ENCODE measurements around the gene BNIP5. TPM values are rescaled to one million over a fixed set of nuclear protein-coding genes. Genes with fewer than 3 reads are reported as not detected.

The BNIP5 gene
- total and polyA plus RNA-seq, 5 donors from 2014 or later = not detected

GRCh38 chr6:36324191-36324590, 12.5 kb downstream of the BNIP5 start:
- no peak overlapping the region for H3K4me3 ChIP-seq (ENCODE audit: low read depth, low read length)
- Mint-ChIP-seq H3K27ac (no peak overlapping the region), H3K27me3 (peaks cover 4% of the 10 kb centered on the region), H3K4me3 (no peak overlapping the region), H3K4me1 (no peaks in the 10 kb centered on the region), H3K36me3 (no peaks in the 10 kb centered on the region), H3K9me3 (no peaks in the 10 kb centered on the region)
- H3K36me3 ChIP-seq (ENCODE audit: control insufficient read depth, insufficient read depth, low read length) = no peaks in the 10 kb centered on the region
- no peaks in the 10 kb centered on the region for H3K4me1 ChIP-seq (ENCODE audit: control insufficient read depth, insufficient read depth, low read length, poor library complexity, severe bottlenecking)
- no peak overlapping the region for H3K27ac ChIP-seq (ENCODE audit: insufficient read depth, low read length, poor library complexity, severe bottlenecking)
- no peak for DNase-seq
- no peaks in the 10 kb centered on the region for H3K27me3 ChIP-seq (ENCODE audit: control insufficient read depth, insufficient read depth, low read length)
- ATAC-seq (ENCODE audit: low read depth in 2 of 2) = no peak
- no peaks in the 10 kb centered on the region for H3K9me3 ChIP-seq (ENCODE audit: control insufficient read depth in 2 of 2, low read length in 2 of 2)

DNA sequence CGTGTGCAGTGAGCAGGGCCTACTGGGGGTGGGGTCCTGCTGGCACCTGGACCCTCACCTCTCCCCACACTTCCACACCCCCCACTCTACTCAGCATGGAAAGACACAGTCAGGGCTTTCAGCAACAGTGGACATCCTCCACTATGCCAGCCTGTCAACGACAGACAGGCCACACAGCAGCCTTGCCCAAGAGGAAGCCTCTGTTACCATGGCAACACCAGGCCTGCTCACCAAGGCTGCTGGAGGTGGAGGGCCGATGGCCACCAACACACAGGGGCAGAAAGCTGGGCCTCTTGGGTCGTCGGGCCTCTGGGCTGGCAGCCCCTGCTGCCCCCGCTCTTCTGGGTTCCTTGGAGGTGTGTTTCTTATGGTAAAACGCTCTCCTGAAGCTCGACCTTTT, 13.6 kb downstream of the BNIP5 start:
- no peaks in the 10 kb centered on the region for H3K4me1 Mint-ChIP-seq
- Histone ChIP-seq H3K9me3 (ENCODE audit: control insufficient read depth in 2 of 2, low read length in 2 of 2) (no peaks in the 10 kb centered on the region), H3K4me3 (ENCODE audit: low read depth, low read length) (no peak overlapping the region), H3K4me1 (ENCODE audit: control insufficient read depth, insufficient read depth, low read length, poor library complexity, severe bottlenecking) (no peaks in the 10 kb centered on the region), H3K36me3 (ENCODE audit: control insufficient read depth, insufficient read depth, low read length) (no peaks in the 10 kb centered on the region), H3K27me3 (ENCODE audit: control insufficient read depth, insufficient read depth, low read length) (no peaks in the 10 kb centered on the region), H3K27ac (ENCODE audit: insufficient read depth, low read length, poor library complexity, severe bottlenecking) (no peak overlapping the region)
- no peaks in the 10 kb centered on the region for H3K9me3 Mint-ChIP-seq
- no peak overlapping the region for H3K4me3 Mint-ChIP-seq
- no peak for DNase-seq
- no peak overlapping the region for H3K27ac Mint-ChIP-seq
- H3K27me3 Mint-ChIP-seq = peaks cover 5% of the 10 kb centered on the region
- H3K36me3 Mint-ChIP-seq = no peaks in the 10 kb centered on the region
- no peak for ATAC-seq (ENCODE audit: low read depth in 2 of 2)

- ATAC-seq (ENCODE audit: low read depth in 2 of 2) = no peak
- no peak overlapping the region for H3K4me3 Mint-ChIP-seq
- no peaks in the 10 kb centered on the region for H3K9me3 Mint-ChIP-seq
- Histone ChIP-seq H3K9me3 (ENCODE audit: control insufficient read depth in 2 of 2, low read length in 2 of 2) (no peaks in the 10 kb centered on the region), H3K36me3 (ENCODE audit: control insufficient read depth, insufficient read depth, low read length) (no peaks in the 10 kb centered on the region), H3K27me3 (ENCODE audit: control insufficient read depth, insufficient read depth, low read length) (no peaks in the 10 kb centered on the region), H3K4me3 (ENCODE audit: low read depth, low read length) (no peak overlapping the region), H3K27ac (ENCODE audit: insufficient read depth, low read length, poor library complexity, severe bottlenecking) (no peak overlapping the region), H3K4me1 (ENCODE audit: control insufficient read depth, insufficient read depth, low read length, poor library complexity, severe bottlenecking) (no peaks in the 10 kb centered on the region)
- no peak overlapping the region for H3K27ac Mint-ChIP-seq
- H3K4me1 Mint-ChIP-seq = no peaks in the 10 kb centered on the region
- no peaks in the 10 kb centered on the region for H3K36me3 Mint-ChIP-seq
- peaks cover 5% of the 10 kb centered on the region for H3K27me3 Mint-ChIP-seq
- DNase-seq = no peak
Observed at GRCh38 chr6:36322591-36322990, 14.1 kb downstream of the BNIP5 start.

GRCh38 chr6:36320475-36320874, 16.2 kb downstream of the BNIP5 start:
- ATAC-seq (ENCODE audit: low read depth in 2 of 2) (no peak), DNase-seq (no peak)
- Mint-ChIP-seq H3K4me1 (no peaks in the 10 kb centered on the region), H3K27me3 (peaks cover 12% of the 10 kb centered on the region), H3K9me3 (no peaks in the 10 kb centered on the region), H3K36me3 (no peaks in the 10 kb centered on the region), H3K27ac (no peak overlapping the region), H3K4me3 (no peak overlapping the region)
- Histone ChIP-seq H3K4me1 (ENCODE audit: control insufficient read depth, insufficient read depth, low read length, poor library complexity, severe bottlenecking) (no peaks in the 10 kb centered on the region), H3K27me3 (ENCODE audit: control insufficient read depth, insufficient read depth, low read length) (no peaks in the 10 kb centered on the region), H3K9me3 (ENCODE audit: control insufficient read depth in 2 of 2, low read length in 2 of 2) (no peaks in the 10 kb centered on the region), H3K4me3 (ENCODE audit: low read depth, low read length) (no peak overlapping the region), H3K36me3 (ENCODE audit: control insufficient read depth, insufficient read depth, low read length) (no peaks in the 10 kb centered on the region), H3K27ac (ENCODE audit: insufficient read depth, low read length, poor library complexity, severe bottlenecking) (no peak overlapping the region)

DNA sequence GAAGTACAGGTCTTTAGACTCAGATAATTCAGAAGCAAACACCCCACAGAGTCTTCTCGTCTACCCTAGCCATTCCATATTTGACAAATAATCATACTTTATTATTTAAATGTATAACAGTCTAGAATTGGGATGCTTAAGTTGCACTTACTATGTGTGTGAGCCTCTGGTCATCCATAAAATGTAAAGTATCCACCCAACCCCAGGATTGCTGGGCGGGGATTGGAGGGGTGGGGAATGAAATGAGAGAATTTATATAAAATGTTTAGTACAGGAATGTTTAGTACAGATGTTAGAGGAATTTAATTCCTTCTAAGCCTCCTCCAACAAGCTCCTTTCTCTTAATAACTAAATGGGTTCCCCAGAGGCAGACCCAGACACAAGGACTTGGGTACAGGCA, 16.9 kb downstream of the BNIP5 start:
- Mint-ChIP-seq H3K27ac (no peak overlapping the region), H3K4me1 (no peaks in the 10 kb centered on the region), H3K27me3 (peaks cover 12% of the 10 kb centered on the region), H3K36me3 (no peaks in the 10 kb centered on the region), H3K9me3 (no peaks in the 10 kb centered on the region), H3K4me3 (no peak overlapping the region)
- no peaks in the 10 kb centered on the region for H3K27me3 ChIP-seq (ENCODE audit: control insufficient read depth, insufficient read depth, low read length)
- H3K9me3 ChIP-seq (ENCODE audit: control insufficient read depth in 2 of 2, low read length in 2 of 2) = no peaks in the 10 kb centered on the region
- ATAC-seq (ENCODE audit: low read depth in 2 of 2) (no peak), DNase-seq (no peak)
- no peak overlapping the region for H3K27ac ChIP-seq (ENCODE audit: insufficient read depth, low read length, poor library complexity, severe bottlenecking)
- no peaks in the 10 kb centered on the region for H3K4me1 ChIP-seq (ENCODE audit: control insufficient read depth, insufficient read depth, low read length, poor library complexity, severe bottlenecking)
- H3K4me3 ChIP-seq (ENCODE audit: low read depth, low read length) = no peak overlapping the region
- H3K36me3 ChIP-seq (ENCODE audit: control insufficient read depth, insufficient read depth, low read length) = no peaks in the 10 kb centered on the region

DNA sequence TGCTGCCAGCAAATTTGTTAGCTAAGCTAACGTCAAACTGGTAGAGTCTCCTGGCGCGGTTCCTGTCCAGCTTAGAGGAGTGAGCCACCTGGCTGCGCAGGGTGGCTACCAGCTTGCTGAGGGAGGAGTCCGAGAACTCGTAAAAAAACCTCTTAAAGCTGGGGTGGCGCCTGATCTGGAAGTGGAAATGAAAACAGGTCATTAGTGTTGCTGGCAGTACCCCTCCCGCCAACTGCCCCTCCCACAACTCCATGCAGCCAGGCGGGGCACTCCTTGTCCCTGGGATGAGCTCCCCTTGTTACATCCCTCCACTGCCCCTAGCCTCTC, 17.3 kb downstream of the BNIP5 start:
- Mint-ChIP-seq H3K27me3 (peaks cover 12% of the 10 kb centered on the region), H3K36me3 (no peaks in the 10 kb centered on the region), H3K4me3 (no peak overlapping the region), H3K9me3 (no peaks in the 10 kb centered on the region), H3K27ac (no peak overlapping the region), H3K4me1 (no peaks in the 10 kb centered on the region)
- DNase-seq (no peak), ATAC-seq (ENCODE audit: low read depth in 2 of 2) (no peak)
- no peaks in the 10 kb centered on the region for H3K9me3 ChIP-seq (ENCODE audit: control insufficient read depth in 2 of 2, low read length in 2 of 2)
- no peaks in the 10 kb centered on the region for H3K27me3 ChIP-seq (ENCODE audit: control insufficient read depth, insufficient read depth, low read length)
- H3K36me3 ChIP-seq (ENCODE audit: control insufficient read depth, insufficient read depth, low read length) = no peaks in the 10 kb centered on the region
- H3K27ac ChIP-seq (ENCODE audit: insufficient read depth, low read length, poor library complexity, severe bottlenecking) = no peak overlapping the region
- H3K4me1 ChIP-seq (ENCODE audit: control insufficient read depth, insufficient read depth, low read length, poor library complexity, severe bottlenecking) = no peaks in the 10 kb centered on the region
- no peak overlapping the region for H3K4me3 ChIP-seq (ENCODE audit: low read depth, low read length)

- Mint-ChIP-seq H3K4me3 (no peak overlapping the region), H3K36me3 (no peaks in the 10 kb centered on the region), H3K9me3 (no peaks in the 10 kb centered on the region), H3K27ac (no peak overlapping the region), H3K4me1 (no peaks in the 10 kb centered on the region), H3K27me3 (peaks cover 12% of the 10 kb centered on the region)
- no peak for DNase-seq
- no peaks in the 10 kb centered on the region for H3K27me3 ChIP-seq (ENCODE audit: control insufficient read depth, insufficient read depth, low read length)
- no peaks in the 10 kb centered on the region for H3K4me1 ChIP-seq (ENCODE audit: control insufficient read depth, insufficient read depth, low read length, poor library complexity, severe bottlenecking)
- no peaks in the 10 kb centered on the region for H3K9me3 ChIP-seq (ENCODE audit: control insufficient read depth in 2 of 2, low read length in 2 of 2)
- H3K36me3 ChIP-seq (ENCODE audit: control insufficient read depth, insufficient read depth, low read length) = no peaks in the 10 kb centered on the region
- no peak overlapping the region for H3K4me3 ChIP-seq (ENCODE audit: low read depth, low read length)
- ATAC-seq (ENCODE audit: low read depth in 2 of 2) = no peak
- H3K27ac ChIP-seq (ENCODE audit: insufficient read depth, low read length, poor library complexity, severe bottlenecking) = no peak overlapping the region
Observed at GRCh38 chr6:36318690-36319435, 17.8 kb downstream of the BNIP5 start.

GRCh38 chr6:36317623-36318022, 19.1 kb downstream of the BNIP5 start:
- Histone ChIP-seq H3K36me3 (ENCODE audit: control insufficient read depth, insufficient read depth, low read length) (no peaks in the 10 kb centered on the region), H3K4me1 (ENCODE audit: control insufficient read depth, insufficient read depth, low read length, poor library complexity, severe bottlenecking) (no peaks in the 10 kb centered on the region), H3K27ac (ENCODE audit: insufficient read depth, low read length, poor library complexity, severe bottlenecking) (no peak overlapping the region), H3K27me3 (ENCODE audit: control insufficient read depth, insufficient read depth, low read length) (no peaks in the 10 kb centered on the region), H3K9me3 (ENCODE audit: control insufficient read depth in 2 of 2, low read length in 2 of 2) (no peaks in the 10 kb centered on the region), H3K4me3 (ENCODE audit: low read depth, low read length) (no peak overlapping the region)
- H3K27ac Mint-ChIP-seq = no peak overlapping the region
- DNase-seq = no peak
- no peaks in the 10 kb centered on the region for H3K36me3 Mint-ChIP-seq
- ATAC-seq (ENCODE audit: low read depth in 2 of 2) = no peak
- H3K27me3 Mint-ChIP-seq = peaks cover 12% of the 10 kb centered on the region
- H3K9me3 Mint-ChIP-seq = peaks cover 0 to 3% (median 0%) of the 10 kb centered on the region in 7 donors
- H3K4me1 Mint-ChIP-seq = no peaks in the 10 kb centered on the region
- no peak overlapping the region for H3K4me3 Mint-ChIP-seq
